GM18858 (cell line): ENCODE measurements around the gene GPR37.

Experiments
- ATAC-seq: cut with Tn5 transposase; IDR thresholded peaks from one replicate; pipeline ENCODE4 v1.9.1; 2021; ENCODE audit not compliant: unreplicated experiment

GPR37 gene, protein sequence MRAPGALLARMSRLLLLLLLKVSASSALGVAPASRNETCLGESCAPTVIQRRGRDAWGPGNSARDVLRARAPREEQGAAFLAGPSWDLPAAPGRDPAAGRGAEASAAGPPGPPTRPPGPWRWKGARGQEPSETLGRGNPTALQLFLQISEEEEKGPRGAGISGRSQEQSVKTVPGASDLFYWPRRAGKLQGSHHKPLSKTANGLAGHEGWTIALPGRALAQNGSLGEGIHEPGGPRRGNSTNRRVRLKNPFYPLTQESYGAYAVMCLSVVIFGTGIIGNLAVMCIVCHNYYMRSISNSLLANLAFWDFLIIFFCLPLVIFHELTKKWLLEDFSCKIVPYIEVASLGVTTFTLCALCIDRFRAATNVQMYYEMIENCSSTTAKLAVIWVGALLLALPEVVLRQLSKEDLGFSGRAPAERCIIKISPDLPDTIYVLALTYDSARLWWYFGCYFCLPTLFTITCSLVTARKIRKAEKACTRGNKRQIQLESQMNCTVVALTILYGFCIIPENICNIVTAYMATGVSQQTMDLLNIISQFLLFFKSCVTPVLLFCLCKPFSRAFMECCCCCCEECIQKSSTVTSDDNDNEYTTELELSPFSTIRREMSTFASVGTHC

DNA sequence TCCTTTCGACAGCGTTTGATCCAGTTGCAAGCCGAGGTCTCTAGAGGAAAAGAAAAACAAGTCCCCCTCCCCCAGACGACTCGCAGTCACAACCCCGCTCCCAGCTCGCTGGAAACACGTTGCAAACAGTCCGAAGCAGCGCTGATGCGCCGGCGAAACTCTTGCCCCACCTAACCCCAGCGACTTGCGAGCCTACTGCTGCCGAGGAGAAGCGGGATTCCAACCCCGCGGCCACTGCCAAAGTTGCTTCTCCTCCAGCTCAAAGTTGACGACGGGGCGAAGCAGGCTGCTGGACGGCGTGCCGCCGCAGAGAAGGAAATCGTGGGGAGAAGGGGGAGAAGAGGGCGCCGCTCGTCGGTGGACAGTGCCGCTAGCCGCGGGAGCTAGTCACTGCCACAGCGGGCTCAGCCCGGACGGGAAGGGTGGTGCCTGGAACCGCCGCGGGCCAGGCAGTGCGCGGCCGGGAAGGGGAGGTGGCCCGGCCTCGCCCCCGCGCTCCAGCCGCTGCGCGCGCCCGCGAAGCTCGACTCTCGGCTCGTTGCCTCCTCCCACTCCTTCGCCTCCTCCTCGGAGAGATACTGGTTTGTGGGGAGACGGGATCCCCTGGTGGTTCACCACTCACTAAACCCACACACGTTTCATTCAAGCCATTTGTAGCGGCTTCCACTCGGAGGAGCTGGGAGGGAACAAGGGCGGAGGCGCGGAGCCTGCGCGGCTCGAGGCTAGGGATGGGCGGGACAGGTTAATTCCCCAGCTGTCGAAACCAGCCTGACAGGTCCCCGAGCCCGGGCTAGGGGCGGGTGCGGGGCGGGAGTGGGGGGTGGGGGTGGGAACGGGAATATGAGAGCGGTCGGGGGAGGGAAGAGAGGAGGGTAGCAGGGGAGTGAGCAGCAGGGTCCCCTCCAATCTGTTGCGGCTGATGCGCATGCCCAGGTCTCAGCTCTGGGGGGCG, at the start of gene GPR37:
TSS of gene GPR37 (minus strand) at position 392 of the 952 bp plus-strand sequence. CDS start 816 bp downstream, outside the sequence.
- ATAC-seq = peak; percentile 71

DNA sequence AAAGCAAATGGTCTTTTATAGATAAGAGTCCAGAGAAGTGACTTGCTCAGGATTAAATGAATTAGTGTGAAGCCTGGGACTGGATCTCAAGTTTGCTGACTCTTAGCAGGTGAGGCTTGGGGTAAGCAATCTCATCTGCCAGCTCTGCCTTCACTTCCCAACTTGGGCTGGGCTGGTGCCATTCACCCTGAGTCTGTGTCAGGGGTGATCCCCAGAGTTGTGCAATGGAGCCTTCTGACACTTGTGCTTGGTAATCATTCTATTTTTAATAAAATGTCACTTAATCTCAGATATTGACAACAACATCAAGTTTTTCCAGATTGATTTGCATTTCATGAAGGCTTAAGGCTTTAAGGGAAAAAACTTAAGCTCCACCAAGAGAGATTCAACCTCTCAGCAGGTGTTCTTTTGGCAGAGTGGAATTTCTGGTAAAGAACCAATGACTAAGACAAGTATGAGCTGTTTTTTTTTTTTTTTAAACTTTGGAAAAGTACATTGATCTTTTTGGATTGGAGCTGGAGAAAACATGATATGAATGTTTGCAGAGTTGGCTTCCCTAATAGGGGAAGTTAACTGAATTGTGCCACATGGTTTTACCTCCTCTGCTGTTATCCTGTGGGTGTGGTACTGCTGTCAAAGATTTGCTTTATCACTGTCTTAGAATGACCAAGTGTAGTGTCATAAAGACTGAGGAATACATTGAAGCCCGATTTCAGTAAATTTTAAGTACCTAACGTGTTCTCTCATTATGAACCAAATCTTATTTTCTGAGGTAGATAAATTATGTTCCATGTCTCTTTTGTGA, 48.6 kb upstream of the GPR37 start:
- ATAC-seq = no peak

DNA sequence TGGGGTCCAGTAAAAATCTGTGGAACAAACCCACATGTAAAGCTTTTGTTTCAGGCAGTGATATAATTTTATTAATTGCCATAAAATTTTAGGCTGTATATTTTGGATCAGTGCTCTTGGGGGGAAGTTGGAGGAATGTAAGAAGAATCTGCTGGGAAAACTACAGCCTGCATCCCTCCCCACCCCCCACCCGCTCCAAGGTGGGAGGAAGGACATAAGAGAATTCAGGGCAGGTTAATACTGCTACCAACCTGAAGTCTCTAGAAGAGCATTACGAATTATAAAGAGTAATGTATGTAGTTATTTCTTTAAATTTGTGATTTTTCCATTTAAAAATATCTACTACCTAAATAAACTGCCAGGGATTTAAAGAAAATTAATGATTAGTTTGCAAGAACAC, 47.2 kb upstream of the GPR37 start:
- no peak for ATAC-seq

DNA sequence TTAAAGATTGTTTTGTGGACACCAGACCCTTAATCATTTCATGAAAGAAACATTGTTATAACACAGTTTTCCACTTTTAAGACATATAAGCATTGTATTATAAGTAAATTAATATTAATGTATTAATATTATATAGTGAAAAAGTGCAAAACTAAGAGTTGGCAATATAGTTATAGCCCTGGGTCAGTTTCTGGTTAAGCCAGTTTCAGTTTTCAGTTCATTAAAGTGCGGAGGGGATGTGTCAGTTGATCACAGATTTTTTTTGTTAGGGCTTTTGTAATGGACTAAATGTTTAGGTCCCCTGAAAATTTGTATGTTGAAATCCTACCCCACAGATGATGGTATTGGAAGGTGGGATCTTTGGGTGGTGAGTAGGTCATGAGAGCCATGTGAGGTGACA, 45.7 kb upstream of the GPR37 start:
- no peak for ATAC-seq

DNA sequence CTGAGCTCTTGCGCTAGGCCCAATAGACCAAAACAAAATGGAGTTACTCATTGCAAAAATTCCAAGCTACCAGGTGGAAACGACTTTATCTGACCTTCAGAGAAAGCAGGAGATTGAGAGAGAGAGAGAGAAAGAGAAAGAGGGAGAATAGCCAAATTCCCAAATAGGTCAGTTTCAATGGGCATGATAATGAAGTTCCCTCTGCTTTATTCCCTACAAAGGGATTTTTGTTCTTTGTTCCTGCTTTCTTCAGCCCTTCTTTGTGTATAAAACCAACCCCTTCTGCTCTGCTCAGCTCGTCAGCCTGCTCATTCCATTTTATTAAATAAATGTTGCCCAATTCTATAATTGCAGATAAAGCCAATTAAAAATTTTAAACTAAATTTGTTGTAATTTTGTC, 45.0 kb upstream of the GPR37 start:
- ATAC-seq = no peak

DNA sequence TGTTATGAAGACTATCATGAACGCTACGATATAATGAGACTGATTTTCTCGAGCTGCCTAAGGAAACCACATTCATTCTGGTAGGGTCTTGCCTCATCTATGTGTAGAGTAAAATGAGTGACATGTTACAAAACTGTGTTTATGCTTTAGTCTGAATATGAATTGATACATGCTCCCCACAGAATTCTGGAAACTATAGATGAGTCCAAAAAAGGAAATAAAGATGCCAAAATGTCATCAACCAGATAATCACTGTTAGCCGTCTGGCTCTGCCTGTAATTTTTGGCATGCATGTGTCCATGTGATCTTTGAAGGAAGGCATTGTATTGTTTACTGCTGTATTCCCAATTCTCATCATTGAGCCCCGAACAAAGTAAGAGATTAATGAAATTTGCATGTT, 42.6 kb upstream of the GPR37 start:
- ATAC-seq = no peak

DNA sequence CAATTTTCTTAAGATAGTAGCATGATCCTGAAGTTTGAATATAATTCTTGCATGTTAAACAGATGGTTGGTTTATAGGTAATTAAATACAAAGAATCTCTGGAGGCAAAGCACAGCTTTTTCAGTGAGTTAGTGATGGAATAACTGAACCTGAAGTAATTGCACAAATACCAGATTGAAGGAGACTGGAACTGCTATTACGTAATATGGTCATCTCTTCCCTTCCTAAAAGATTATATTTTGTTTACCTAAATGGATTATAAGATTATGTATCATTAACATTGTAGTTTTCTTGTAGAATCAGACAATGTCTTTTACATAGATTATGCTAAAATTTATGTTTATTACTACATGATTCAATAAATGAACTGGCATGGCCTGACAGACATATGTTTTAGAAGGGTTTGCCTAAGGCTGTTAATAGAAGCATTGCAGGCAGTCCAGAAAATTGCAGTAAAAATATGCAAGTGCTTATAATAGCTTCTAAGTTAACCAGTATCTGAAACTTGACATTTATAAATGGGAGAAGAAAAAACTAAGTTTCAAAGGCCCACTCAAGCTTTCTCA, 35.8 kb upstream of the GPR37 start:
- no peak for ATAC-seq

DNA sequence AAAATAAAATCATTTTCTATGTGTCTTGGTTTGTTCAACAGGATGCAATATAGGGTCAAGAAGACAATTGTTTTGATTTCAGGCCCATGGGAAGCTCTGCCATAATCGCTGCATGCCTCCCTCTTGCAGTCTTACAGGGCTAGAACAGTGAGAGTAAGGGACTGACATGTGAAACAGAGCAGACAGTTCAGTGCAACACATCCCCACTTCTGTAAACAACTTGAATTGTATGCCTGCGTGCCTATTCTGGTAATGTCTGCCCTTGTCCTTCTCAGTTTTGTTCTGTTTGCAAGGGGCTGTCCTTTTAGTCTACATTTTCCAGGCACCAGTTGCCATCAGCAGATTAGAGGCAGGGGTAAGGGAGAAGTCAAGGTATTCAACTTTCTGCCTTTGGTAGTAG, 34.8 kb upstream of the GPR37 start:
- ATAC-seq = no peak

DNA sequence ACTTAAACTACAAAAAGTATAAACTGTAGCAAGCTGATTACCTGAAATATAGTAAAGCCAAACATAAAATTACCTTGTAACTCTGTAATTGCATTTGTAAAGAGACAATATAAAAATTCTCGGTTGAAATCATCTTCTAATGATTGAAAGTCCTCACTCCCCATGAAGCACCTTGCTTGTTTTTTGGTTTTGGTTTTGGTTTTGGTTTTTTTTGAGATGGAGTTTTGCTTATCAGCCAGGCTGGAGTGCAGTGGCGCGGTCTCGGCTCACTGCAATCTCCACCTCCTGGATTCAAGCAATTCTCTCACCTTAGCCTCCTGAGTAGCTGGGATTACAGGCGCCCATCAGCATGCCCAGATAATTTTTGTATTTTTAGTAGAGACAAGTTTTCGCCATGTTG, 33.9 kb upstream of the GPR37 start:
- ATAC-seq = no peak

DNA sequence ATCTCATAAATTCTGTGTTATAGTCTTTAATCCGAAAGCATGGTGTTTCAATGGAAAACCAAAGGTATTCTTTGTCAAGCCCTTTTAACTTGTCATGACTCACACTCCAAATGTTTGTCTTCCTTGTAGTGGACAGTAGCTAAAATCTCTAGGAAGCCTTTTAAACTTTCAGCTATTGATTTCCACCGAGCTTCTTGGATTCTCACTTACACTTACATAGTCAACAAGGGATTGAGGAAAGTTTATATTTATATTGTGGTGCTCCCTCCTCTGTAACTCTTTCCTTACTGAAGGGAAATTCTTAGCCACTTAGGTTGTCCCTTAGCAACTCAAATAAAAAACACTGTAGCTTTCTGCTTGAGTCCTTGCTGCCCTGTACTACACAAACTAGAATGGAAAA, 31.2 kb upstream of the GPR37 start:
- ATAC-seq = no peak

DNA sequence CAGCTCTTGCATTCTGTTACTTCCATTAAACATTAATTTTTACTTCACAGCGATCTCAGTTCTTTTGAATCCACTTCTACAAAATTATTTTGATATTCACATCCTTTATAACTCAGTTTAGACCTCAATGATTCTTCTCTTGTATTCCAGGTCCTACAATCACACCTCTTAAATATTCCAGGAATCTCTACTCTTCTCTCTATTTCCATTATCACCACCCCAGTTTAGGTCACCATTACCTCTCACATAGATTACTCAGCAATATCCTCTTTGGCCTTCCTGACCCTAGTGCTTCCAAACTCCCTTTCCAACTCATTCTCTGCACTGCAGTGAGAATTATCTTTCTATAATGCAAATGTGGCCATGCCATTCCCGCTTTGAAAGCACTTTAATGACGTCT, 27.1 kb upstream of the GPR37 start:
- no peak for ATAC-seq

DNA sequence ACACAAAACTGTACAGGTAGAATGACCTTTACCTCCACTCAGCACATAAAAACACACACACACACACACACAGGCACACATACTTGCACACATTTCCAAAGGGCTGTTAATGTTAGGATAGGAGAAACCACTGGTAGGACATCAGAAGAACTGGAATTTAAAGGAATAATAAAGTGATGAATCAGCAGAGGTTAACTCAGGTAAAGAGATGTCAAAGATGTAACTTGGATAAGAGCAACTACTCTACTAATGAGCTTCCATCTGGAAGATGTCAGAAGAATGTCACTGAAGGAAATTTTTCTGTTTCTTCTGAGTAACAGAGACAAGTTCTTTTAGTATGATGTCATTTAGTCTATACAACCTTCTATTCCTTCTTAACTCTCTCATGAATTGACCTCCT, 26.4 kb upstream of the GPR37 start:
- ATAC-seq = no peak

DNA sequence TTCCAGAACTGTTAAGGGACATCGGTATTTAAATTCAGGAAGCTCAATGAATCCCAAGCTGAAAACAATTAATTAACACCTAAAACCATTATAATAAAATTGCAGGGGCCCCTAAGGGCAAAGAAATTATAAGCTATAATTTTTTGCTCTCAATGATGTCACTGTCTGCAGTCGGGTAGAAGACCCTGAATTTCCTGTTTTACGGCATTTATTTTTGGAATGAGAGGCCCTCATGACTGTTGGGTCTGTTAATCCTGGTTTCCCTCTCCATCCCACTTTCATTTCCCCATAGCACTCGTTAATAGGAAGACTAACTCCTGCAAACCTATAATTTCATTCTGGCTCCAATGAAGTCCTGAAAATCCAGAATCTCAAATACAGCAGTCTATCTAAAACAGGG, 25.8 kb upstream of the GPR37 start:
- ATAC-seq = no peak

DNA sequence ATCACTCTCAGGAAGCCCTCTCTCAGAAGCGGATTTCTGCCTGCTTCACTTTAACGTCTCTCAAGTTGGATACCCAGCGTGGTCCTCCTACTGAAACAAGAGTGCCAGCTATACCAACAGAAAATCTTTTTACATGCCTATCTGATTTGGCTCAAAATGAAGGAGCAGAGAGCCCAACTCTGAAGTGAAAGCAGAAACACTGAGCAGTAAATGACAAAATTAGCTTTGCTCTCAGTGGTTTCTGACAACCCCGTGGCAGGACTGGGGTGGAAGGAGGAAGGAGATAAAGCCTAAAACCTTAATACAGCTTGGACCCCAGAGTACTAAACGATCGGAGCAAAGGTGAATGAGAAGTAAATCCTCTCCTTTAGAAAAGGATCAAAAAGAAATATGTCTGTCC, 25.1 kb upstream of the GPR37 start:
- no peak for ATAC-seq

DNA sequence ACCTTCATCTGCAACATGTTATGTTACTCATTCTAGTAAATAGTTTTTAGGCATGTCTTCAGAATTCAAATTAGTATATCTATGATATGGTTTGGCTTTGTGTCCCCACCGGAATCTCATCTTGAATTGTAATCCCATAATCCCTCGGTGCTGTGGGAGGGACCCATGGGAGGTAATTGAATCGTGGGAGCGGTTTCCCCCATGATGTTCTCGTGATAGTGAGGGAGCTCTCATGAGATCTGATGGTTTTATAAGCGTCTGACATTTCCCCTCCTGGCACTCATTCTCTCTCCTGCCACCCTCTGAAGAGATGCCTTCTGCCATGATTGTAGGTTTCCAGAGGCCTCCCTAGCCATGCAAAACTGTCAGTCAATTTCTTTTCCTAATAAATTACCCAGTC, 20.4 kb upstream of the GPR37 start:
- ATAC-seq = no peak

DNA sequence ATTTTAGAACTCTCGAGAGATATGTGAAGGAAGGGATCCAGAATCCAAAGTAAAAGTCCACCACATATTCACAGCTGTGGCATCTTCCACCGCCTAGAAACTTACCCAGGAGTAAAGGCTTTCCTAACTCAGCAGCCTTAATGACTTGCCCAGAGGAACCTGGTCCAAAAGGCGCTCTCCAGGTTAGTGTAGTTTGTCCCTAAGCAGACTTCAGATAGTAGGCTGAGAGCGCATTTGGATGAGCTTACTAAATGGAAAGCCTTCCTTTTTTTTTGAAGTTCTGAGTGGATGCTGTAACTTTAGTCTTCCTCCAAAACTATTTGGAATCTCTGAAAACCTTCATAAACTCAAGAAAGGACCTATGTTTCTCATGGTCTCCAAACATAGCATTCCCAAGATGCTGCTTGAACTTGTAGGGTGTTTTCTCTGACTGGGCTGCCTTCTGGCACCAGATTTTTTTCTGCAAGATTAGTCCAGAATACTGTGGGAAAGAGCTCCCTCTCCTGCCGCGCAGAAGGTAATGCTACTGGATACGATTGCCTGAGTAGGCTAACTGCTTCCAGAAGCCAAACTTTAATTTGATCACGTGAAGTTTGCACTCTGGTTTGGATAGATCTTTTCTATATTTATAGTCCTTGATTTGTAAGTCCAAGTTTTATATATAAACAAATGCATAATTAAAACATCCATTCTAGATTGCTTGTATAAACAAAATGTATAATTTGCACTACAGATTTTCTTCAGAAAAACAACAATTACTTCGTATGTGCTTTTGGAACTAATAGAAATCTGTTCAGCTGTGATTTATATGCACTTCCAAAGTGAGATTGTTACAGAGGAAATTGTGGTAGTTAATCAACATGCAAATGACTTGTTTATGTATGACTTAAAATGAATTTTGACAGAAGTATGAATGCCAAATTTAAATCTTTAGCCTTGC, 19.6 kb upstream of the GPR37 start:
- peak; percentile 86 for ATAC-seq

DNA sequence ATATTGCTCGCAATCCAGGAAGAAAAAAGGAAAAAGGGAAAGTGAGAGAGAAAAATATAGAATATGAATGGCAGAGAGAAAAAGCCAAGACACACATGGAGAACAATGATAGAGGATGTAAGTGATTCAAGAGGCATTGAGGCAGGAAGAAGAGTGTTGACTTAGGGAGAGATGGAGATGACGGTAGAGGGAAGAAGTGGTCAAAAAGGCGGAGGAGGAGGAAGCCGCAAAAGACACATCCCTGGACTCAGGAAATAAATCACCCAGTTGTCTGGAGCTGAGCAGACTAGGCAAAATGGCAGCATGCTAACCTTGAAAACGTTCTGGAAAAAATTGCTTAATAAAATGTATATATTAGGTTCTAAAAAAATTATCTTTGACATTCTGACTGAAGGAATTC, 17.7 kb upstream of the GPR37 start:
- no peak for ATAC-seq

DNA sequence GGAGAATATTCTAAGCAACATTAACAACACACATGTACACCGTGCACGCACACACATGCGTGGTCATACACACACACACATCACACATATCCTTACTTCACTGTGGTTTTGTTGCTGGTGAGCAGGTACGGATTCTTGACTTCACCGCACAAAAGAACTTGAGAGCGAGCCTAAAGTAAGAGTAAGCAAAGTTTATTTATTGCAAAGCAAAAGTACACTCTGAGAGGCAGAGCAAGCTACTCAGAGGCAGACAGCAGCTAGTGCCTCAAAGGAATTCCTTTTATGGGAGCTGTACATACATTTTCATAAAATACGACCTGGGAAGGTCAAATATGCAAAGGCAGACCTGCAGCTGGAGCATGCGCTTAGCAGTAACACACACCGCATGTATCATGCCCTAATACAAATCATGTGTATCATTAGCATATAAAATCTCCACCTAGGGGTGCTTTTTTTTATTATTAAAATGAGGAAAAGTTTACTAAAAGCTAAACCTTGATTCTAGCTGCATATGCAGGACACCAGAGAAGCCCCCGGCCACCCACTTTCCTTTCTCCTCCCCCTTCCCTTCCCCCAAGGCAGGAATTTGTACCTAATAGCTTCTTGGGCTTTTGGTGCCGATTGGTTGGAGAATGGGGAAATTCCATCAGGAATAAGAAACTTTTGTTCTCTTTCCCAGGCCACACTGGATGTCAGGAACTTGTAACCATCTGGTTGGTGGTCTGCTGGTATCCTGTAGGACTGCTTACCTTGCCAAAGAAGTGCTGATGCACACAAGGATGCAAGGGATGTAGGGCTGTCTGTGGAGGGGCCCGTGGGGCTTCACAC, 16.5 kb upstream of the GPR37 start:
- ATAC-seq = no peak

DNA sequence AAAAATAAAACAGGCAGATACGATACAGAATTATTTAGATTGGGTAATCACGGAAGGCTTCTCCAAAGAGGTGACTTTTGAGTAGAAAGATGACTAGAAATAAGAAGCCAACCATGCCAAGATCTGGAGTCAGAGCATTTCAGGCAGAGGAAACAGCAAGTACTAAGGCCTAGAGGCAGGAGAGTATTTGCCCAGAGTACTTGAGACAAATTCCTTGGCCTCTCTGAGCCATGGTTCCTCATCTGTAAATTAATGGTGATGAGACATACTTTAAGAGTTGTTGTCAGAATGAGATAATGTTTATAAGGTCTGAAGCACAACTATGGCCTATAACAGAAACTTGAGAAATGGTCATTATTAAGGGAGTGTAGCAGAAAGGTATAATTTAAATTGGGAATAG, 15.8 kb upstream of the GPR37 start:
- ATAC-seq = no peak
